Measurements from ENCODE around the gene CTSA. TPM values are rescaled to one million over a fixed set of nuclear protein-coding genes. Genes with fewer than 3 reads are reported as not detected.

The CTSA gene
- total RNA-seq, 1 donor from 2014 or later, result 310 TPM

DNA sequence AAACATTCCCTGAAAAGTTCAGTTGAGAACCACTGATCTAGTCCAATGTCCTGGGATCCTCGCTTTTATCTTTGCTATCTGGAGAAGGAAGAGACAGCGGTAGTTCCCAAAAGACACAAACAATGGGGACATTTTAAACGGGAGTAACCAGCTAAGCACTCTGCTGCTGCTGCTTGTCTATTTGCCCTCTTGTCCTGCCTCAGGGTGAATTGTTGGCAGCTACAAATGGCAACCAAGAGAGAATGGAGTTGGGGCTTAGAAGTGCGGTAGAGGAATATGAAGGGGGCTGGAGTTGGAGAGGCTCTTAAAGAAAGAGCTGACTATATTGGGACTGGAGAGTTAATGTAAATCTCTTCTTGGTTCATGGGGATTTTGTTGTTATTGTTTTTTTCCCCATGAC is 16.6 kb upstream of the CTSA start:
- no peaks in the 10 kb centered on the region for H3K4me1 Mint-ChIP-seq (ENCODE audit: unreplicated experiment)
- TF ChIP-seq, protein P1, sequence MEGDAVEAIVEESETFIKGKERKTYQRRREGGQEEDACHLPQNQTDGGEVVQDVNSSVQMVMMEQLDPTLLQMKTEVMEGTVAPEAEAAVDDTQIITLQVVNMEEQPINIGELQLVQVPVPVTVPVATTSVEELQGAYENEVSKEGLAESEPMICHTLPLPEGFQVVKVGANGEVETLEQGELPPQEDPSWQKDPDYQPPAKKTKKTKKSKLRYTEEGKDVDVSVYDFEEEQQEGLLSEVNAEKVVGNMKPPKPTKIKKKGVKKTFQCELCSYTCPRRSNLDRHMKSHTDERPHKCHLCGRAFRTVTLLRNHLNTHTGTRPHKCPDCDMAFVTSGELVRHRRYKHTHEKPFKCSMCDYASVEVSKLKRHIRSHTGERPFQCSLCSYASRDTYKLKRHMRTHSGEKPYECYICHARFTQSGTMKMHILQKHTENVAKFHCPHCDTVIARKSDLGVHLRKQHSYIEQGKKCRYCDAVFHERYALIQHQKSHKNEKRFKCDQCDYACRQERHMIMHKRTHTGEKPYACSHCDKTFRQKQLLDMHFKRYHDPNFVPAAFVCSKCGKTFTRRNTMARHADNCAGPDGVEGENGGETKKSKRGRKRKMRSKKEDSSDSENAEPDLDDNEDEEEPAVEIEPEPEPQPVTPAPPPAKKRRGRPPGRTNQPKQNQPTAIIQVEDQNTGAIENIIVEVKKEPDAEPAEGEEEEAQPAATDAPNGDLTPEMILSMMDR (IDR thresholded peaks at IDR 0.05), result no peak
- no peaks in the 10 kb centered on the region for H3K27me3 Mint-ChIP-seq (ENCODE audit: unreplicated experiment)
- no peak overlapping the region for H3K27ac Mint-ChIP-seq (ENCODE audit: unreplicated experiment)
- no peak for DNase-seq (ENCODE audit: extremely low spot score, unreplicated experiment)
- no peaks in the 10 kb centered on the region for H3K9me3 Mint-ChIP-seq (ENCODE audit: unreplicated experiment)
- no peak overlapping the region for H3K4me3 Mint-ChIP-seq (ENCODE audit: unreplicated experiment)
- H3K36me3 Mint-ChIP-seq (ENCODE audit: unreplicated experiment), result peaks cover 4% of the 10 kb centered on the region

DNA sequence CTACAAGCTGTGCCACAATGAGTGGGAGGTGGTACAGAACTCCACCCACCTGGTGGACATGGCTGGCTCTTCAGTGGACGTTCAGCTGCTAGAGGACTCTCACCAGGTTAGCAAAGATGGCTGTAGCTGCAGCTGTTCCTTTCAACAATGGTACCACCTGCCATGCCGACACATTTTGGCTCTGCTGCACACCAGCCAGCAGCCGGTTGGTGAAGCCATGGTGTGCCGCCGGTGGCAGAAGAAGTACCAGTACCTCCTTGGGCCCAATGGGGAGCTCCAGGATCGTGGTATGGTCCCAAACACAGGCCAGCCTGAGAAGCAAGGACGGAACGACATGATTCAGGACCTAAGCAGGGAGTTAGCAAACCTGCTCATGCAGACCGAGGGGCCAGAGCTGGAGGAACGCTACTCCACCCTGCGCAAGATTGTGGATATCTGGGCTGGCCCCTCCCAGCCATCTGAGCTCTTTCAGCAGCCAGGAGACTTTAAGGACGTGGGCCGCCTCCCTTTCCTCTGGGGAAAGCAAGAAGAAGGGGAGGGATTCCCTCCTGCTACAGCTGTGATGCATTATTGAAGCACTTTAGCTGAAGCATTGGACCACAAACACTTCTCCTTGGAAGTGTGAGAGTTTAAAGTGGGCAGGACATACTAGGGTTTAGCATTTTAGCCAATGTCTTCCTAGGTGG is 12.9 kb upstream of the CTSA start:
- Mint-ChIP-seq H3K4me3 (ENCODE audit: unreplicated experiment) (no peak overlapping the region), H3K4me1 (ENCODE audit: unreplicated experiment) (peaks cover 15% of the 10 kb centered on the region), H3K27ac (ENCODE audit: unreplicated experiment) (no peak overlapping the region), H3K36me3 (ENCODE audit: unreplicated experiment) (peaks cover 13% of the 10 kb centered on the region), H3K27me3 (ENCODE audit: unreplicated experiment) (no peaks in the 10 kb centered on the region), H3K9me3 (ENCODE audit: unreplicated experiment) (no peaks in the 10 kb centered on the region)
- no peak for DNase-seq (ENCODE audit: extremely low spot score, unreplicated experiment)
- TF ChIP-seq, protein P1 (IDR thresholded peaks at IDR 0.05), result no peak

DNA sequence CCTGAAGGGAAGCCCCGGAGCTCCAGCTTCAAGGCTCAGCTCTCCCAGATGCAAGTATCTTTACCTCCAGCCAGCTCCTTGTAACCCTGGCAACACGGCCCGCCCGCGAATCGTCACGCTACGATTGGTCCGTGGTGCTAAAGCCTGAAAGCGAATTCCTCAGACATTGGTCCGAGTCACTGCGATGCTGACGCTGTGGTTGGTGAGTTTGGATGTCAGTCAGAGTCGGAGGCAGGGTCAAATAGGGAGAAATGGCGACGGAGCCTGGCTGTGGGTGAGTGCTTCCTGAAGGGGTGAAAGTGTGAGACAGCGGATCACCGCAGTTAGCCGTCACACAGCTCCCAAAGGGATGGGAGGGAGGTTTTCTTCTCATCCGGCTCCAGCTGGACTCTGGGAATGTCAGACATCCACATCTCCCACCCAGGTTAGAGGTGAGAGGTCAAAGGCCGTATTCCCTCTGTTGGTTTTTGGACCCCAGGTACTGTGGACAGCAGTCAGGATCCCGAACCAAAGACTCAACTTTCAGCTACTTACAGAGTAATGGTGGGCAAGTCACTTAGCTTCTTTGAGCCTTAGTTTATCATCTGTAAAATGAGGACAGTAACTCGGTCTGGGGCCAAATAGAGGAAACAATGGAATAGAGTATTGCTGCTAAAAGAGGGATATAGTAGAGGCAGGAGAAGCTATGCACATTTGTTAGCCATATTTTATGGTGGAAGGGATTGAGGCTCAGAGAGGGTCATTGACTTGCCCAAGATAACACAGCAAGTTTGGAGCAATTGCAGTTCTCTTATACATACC is 9.9 kb upstream of the CTSA start, which contains the start of gene ZSWIM1:
ZSWIM1 (plus strand) TSS at position 240 of the 801 bp plus-strand sequence. CDS start 1,366 bp downstream, outside the sequence.
- Mint-ChIP-seq H3K4me1 (ENCODE audit: unreplicated experiment) (peaks cover 24% of the 10 kb centered on the region), H3K36me3 (ENCODE audit: unreplicated experiment) (peaks cover 16% of the 10 kb centered on the region), H3K27me3 (ENCODE audit: unreplicated experiment) (no peaks in the 10 kb centered on the region), H3K9me3 (ENCODE audit: unreplicated experiment) (no peaks in the 10 kb centered on the region), H3K4me3 (ENCODE audit: unreplicated experiment) (peak within 1 kb of the TSS; percentile 90), H3K27ac (ENCODE audit: unreplicated experiment) (peak within 1 kb of the TSS; percentile 93)
- TF ChIP-seq, protein P1 (IDR thresholded peaks at IDR 0.05), result no peak
- DNase-seq (ENCODE audit: extremely low spot score, unreplicated experiment), result peak; percentile 99

DNA sequence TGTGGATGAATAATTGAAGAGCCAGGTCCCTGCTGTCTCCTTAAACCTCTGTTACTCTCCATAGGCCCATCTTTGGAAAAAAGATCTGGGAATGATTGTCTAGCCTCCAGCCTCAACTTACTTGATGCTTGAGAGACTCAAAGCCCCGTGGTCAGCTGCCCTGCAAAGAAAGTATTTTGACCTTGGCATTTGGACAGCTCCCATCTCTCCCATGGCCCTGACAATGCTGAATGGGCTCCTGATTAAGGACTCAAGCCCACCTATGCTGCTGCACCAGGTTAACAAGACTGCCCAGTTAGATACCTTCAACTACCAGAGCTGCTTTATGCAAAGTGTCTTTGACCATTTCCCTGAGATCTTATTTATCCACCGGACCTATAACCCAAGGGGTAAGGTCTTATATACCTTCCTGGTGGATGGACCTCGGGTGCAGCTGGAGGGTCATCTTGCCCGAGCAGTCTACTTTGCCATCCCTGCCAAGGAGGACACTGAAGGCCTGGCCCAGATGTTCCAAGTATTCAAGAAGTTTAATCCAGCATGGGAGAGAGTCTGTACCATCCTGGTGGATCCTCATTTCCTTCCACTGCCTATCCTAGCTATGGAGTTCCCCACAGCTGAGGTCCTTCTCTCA is 8.6 kb upstream of the CTSA start:
- TF ChIP-seq, protein P1 (IDR thresholded peaks at IDR 0.05), result no peak
- peak overlapping the region; percentile 67 for H3K4me3 Mint-ChIP-seq (ENCODE audit: unreplicated experiment)
- H3K27ac Mint-ChIP-seq (ENCODE audit: unreplicated experiment), result peak overlapping the region; percentile 43
- peaks cover 25% of the 10 kb centered on the region for H3K4me1 Mint-ChIP-seq (ENCODE audit: unreplicated experiment)
- no peaks in the 10 kb centered on the region for H3K27me3 Mint-ChIP-seq (ENCODE audit: unreplicated experiment)
- no peak for DNase-seq (ENCODE audit: extremely low spot score, unreplicated experiment)
- no peaks in the 10 kb centered on the region for H3K9me3 Mint-ChIP-seq (ENCODE audit: unreplicated experiment)
- peaks cover 12% of the 10 kb centered on the region for H3K36me3 Mint-ChIP-seq (ENCODE audit: unreplicated experiment)

DNA sequence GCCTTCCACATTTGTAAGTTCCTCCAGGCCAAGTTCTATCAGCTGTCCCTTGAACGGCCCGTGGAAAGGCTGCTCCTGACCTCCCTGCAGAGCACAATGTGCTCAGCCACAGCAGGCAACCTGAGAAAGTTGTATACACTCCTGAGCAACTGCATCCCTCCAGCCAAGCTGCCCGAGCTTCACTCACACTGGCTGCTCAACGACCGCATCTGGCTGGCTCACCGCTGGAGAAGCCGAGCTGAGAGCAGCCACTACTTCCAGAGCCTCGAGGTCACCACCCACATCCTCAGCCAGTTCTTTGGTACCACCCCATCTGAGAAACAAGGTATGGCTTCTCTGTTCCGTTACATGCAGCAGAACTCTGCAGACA is 8.1 kb upstream of the CTSA start:
- H3K4me1 Mint-ChIP-seq (ENCODE audit: unreplicated experiment), result peaks cover 25% of the 10 kb centered on the region
- DNase-seq (ENCODE audit: extremely low spot score, unreplicated experiment), result no peak
- H3K36me3 Mint-ChIP-seq (ENCODE audit: unreplicated experiment), result peaks cover 12% of the 10 kb centered on the region
- no peaks in the 10 kb centered on the region for H3K9me3 Mint-ChIP-seq (ENCODE audit: unreplicated experiment)
- no peaks in the 10 kb centered on the region for H3K27me3 Mint-ChIP-seq (ENCODE audit: unreplicated experiment)
- H3K4me3 Mint-ChIP-seq (ENCODE audit: unreplicated experiment), result peak overlapping the region; percentile 45
- H3K27ac Mint-ChIP-seq (ENCODE audit: unreplicated experiment), result no peak overlapping the region
- TF ChIP-seq, protein P1 (IDR thresholded peaks at IDR 0.05), result no peak

All from osteocyte (in vitro differentiated cells).